Stimulated activated CD4-positive, alpha-beta T cell treated with anti-CD3 and anti-CD28 coated beads, TNF-alpha, amount 100 ng/mL, for 48 hours (primary cell): ENCODE data around the gene CCDC13.

Source experiments
- DNase-seq, 3 donors: peaks; one replicate each; pipeline ENCODE4 v3.0.0-alpha.2; 2020; ENCODE audit warnings: low read depth in 3 of 3

CCDC13 gene

GRCh38 chr3:42733501-42734262 lies 39.4 kb downstream of the CCDC13 start:
- no peak for DNase-seq

DNA sequence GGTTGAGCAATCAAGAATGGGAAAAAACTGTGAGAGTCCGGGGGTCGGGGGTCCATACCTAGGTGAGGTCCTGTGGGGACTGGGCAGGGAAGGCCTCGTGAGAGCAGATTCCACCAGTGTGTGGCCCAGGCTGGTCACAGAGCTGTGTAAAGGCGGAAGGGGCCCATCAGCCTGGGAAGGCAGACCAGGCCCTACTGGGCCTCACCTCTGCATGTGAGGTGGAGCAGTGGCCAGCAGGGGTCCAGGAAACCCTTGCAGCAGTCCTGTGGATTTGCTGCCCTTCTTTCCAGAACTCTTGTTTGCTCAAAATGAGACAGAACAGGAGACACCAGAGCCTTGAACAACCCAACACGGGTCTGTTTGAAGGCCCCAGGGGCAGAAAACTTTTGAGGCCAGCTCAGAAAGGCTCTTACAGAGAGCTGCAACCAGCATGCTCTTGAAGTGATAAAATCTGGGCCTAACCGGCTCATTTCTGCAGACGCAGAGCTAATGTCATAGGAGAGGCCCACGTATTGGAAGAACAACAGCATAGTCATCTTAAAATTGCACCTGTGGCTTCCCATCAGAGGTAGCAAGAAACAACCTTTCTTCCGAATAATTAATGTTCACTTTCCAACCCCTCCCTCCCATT lies 40.1 kb downstream of the CCDC13 start:
- no peak for DNase-seq

GRCh38 chr3:42732196-42732828 lies 40.7 kb downstream of the CCDC13 start:
- no peak for DNase-seq

DNA sequence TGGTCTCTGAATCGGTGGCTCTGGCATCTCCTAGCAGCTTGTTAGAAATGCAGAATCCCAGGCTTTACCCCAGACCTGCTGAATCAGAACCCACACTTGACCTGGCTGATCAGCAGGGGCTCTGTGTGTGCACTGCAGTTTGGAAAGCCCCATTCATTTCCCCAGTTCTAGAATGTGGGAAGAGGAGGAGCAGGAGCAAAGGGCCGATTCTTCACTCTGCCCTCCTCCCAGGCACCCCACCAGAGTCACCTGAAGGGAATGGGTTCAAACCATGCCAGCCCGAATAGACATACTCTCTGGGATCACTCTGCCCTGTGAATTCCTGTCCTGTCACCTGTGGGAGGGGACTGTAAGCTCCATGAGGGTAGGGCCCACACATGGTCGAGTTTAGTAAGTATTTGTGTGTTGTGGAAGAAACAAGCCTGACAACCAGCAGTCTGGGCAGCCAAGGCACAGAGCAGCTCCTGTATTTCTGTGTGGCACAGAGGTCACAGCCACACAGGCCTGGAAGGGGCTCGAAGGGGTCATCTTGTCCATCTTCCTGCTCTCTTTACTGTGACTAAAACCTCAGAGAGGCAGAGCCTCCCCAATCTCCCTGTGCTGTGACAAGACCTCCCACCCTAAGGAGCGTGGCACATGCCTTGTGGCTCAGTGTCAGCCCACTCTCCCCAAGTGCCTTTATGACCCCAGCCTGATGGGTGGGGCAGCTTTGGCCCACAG lies 41.4 kb downstream of the CCDC13 start:
- DNase-seq, result no peak

DNA sequence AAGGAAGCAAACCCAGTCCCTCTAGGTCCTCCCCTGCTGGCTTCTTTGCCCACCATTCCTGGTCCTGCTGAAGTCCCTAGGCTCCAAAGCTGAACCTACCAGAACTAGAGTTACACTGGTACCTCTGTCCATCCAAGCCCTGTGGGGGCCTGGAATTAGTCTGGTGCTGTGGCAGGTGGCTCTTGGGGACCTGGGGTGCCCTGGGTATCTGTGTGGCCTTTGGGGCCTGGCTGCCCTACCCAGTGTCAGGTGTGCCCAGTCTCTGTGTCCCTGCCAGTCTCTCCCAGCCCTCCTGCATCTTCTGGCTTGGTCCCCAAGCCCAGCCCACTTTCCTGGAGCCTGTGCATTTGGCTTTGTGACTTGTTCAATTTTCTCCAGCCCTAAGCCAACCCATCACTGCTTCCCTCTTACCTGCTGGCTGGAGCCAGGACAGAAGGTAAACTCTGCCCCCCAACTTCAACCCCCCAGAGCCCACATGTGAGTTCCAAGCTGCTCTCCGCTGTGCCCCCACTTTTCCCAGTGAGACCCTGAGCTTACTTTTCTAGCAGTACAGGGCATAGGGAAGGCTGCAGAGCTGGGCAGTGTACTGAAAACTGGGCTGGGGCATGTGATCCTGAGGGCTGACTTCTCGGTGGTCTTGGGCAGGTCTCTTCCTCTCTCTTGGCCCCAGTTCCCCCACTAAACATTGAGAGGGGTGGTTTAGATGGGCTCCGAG lies 42.2 kb downstream of the CCDC13 start:
- no peak for DNase-seq

GRCh38 chr3:42730294-42730693 lies 42.8 kb downstream of the CCDC13 start:
- DNase-seq, result no peak

DNA sequence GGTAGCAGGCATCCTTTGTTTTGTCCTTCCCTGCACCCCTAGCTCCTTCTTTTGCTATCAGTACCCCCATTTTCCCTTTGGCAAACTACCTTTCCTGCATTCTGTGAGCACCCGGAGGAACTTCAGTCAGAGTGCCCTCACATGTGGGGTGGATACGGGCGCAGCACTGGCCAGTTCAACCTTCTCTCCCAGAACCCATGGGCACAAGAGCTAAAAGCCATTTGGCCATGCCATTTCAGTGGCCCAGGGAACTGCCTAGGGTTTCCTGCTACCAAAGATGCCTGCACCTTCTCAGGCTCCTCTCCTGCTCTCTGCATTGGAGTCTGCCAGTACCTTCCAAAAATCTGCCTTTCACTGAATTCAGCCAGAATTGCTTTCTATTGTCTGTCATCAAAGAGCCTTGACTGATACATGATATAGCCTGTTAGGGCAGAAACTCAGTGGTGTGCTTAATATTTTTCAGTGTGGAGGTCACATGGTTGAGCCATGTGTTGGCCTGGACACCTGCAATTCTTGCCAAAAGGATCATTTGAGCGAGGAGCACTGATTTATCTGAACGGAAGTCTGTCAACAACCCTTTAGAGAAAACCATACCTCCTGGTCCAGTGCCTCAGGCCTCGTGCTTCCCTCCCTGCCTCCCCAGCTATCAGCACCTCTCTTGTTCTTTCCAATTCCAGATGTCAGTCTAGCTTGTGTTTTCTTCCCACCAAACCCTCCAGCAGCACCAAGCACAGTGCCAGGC lies 43.5 kb downstream of the CCDC13 start:
- no peak for DNase-seq

GRCh38 chr3:42728668-42729364 lies 44.2 kb downstream of the CCDC13 start:
- DNase-seq, result no peak

- DNase-seq, result no peak
Observed at GRCh38 chr3:42728056-42728455, 45.0 kb downstream of the CCDC13 start.

GRCh38 chr3:42725454-42725853 lies 47.6 kb downstream of the CCDC13 start:
- no peak for DNase-seq

DNA sequence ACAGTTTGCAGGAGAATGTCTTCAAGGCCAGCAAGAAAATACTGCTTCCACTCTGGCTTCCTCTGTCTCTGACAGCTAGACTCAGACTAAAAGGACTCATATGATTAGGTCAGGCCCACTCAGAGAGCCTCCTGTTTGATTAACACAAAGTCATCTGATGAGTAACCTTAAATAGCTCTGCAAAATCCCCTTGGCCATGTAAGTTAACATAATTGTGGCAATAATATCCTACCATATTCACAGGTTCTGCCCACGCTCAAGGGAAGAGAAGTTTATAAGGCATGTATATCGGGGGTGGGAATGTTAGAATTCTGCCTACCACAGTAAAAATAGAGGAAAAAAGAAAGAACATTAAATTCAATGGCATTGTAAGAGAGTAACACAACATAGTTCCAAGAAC lies 49.8 kb downstream of the CCDC13 start:
- DNase-seq, result no peak
